Esophagus squamous epithelium (tissue), 5 donors: ENCODE results near the gene KCNN3. TPM values are rescaled to one million over a fixed set of nuclear protein-coding genes. Genes with fewer than 3 reads are reported as not detected.

Experiments used
- DNase-seq: peaks from one replicate; lab custom pipeline; 2025; lab: John Stamatoyannopoulos, UW
- H3K27ac ChIP-seq, 4 donors: fragments of 200-600 bp; sonication (generic); one replicate each; pipeline ENCODE4 v1.5.1; 2016 to 2019; ENCODE audit warnings: mild to moderate bottlenecking in 1 of 4
- H3K27me3 ChIP-seq, 4 donors: fragments of 200-600 bp; sonication (generic); 1 replicate in 3 of 4; 2 replicates in 1 of 4; pipeline versions ENCODE4 v1.5.1 to v1.6.0; 2017 to 2021; ENCODE audit warnings: antibody characterized with exemption in 1 of 4
- H3K36me3 ChIP-seq, 3 donors: fragments of 200-600 bp; sonication (generic); one replicate each; pipeline ENCODE4 v1.5.1; 2016 to 2019
- H3K4me1 ChIP-seq, 3 donors: fragments of 200-600 bp; sonication (generic); one replicate each; pipeline ENCODE4 v1.5.1; 2017 to 2019
- H3K4me3 ChIP-seq, 4 donors: fragments of 200-600 bp; sonication (generic); 1 replicate in 3 of 4; 2 replicates in 1 of 4; pipeline ENCODE4 v1.5.1; 2016 to 2019; ENCODE audit warnings: mild to moderate bottlenecking in 2 of 4, moderate library complexity in 1 of 4
- H3K9me3 ChIP-seq, 3 donors: fragments of 200-600 bp; sonication (generic); one replicate each; pipeline ENCODE4 v1.5.1; 2016 to 2019
- POLR2A ChIP-seq, 4 donors: fragments of 450-650 bp; IDR thresholded peaks; one replicate each; pipeline ENCODE4 v1.6.1; 2017; ENCODE audit warnings: antibody characterized with exemption in 4 of 4, mild to moderate bottlenecking in 4 of 4, moderate library complexity in 3 of 4
- WGBS, 2 donors: methylation state at CpG; one replicate each; pipeline ENCODE4 v1.1.5; 2018; 5-methylcytosine and 5-hydroxymethylcytosine counted together
- intact Hi-C: fragments of 100-400 bp; cut with DNase I; formaldehyde crosslinking; loops from one replicate; pipeline ENCODE4 v1.15.0; 2022
- total RNA-seq, 4 donors: library from RNA; depleted of rRNA; stranded (reverse); fragments of >200 nt; gene quantifications; one replicate each; pipeline ENCODE4 v1.1.0, GENCODE V29; 2016
- TF ChIP-seq, protein P1 (sequence below), 6 experiments: fragments of 450-650 bp in 4 of 6; fragments of 200-600 bp in 2 of 6; sonication (generic) in 2 of 6; IDR thresholded peaks; one replicate each; pipeline ENCODE4 v1.5.1; 2016 to 2019; ENCODE audit warnings: antibody characterized with exemption in 6 of 6, mild to moderate bottlenecking in 4 of 6, moderate library complexity in 4 of 6
- donor health status: DM: yes; HTN: yes; CAD: no.

The KCNN3 gene
- total RNA-seq, 4 donors from 2014 or later, result 0.08 to 1.7 (median 0.50) TPM

DNA sequence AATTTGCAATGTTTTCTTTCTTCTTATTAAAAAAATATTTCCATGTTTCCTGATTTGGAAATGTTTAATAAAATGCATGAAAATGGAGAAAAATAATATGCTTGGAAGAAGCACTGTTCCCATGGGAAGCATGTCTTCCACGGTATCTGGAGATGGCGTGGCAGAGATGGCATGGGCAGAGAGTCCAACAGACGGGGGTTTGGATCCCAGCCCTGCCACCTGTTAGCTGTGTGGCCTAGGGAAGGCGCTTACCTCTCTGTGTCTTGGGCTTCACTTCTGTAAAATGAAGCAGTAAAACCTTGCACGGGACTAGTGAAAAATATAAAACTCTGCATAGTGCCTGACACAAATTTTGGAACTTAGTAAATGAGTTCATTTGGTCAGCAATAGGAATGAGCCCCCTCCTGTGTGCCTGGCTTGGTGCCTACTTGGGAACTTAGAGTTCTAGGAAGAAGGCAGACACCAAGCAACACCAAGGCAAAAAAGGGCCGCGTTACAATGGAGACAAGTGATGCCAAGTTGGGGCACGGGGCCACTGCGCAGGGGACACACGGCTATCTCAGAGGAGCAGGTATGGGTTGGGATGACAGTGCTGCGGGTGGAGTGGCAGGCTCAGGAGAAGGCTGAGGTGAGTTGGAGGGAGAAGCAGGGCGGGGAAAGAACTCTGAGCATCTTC is 124.2 kb downstream of the KCNN3 start:
- no peak overlapping the region for H3K27ac ChIP-seq
- peaks cover 0 to 49% (median 4%) of the 10 kb centered on the region in 3 donors for H3K4me1 ChIP-seq
- TF ChIP-seq POLR2A (IDR thresholded peaks at IDR 0.05), result no peak
- TF ChIP-seq, protein P1, sequence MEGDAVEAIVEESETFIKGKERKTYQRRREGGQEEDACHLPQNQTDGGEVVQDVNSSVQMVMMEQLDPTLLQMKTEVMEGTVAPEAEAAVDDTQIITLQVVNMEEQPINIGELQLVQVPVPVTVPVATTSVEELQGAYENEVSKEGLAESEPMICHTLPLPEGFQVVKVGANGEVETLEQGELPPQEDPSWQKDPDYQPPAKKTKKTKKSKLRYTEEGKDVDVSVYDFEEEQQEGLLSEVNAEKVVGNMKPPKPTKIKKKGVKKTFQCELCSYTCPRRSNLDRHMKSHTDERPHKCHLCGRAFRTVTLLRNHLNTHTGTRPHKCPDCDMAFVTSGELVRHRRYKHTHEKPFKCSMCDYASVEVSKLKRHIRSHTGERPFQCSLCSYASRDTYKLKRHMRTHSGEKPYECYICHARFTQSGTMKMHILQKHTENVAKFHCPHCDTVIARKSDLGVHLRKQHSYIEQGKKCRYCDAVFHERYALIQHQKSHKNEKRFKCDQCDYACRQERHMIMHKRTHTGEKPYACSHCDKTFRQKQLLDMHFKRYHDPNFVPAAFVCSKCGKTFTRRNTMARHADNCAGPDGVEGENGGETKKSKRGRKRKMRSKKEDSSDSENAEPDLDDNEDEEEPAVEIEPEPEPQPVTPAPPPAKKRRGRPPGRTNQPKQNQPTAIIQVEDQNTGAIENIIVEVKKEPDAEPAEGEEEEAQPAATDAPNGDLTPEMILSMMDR (IDR thresholded peaks at IDR 0.05), result no peak
- H3K9me3 ChIP-seq, result no peaks in the 10 kb centered on the region
- H3K36me3 ChIP-seq, result no peaks in the 10 kb centered on the region
- H3K4me3 ChIP-seq, result no peak overlapping the region
- H3K27me3 ChIP-seq, result peaks cover 0 to 58% (median 0%) of the 10 kb centered on the region in 4 donors
- intact Hi-C loops, result no loop called here
- 81% methylated on average over 10 to 12 of the region's 12 CpGs for WGBS, 2 donors
- DNase-seq, result no peak

DNA sequence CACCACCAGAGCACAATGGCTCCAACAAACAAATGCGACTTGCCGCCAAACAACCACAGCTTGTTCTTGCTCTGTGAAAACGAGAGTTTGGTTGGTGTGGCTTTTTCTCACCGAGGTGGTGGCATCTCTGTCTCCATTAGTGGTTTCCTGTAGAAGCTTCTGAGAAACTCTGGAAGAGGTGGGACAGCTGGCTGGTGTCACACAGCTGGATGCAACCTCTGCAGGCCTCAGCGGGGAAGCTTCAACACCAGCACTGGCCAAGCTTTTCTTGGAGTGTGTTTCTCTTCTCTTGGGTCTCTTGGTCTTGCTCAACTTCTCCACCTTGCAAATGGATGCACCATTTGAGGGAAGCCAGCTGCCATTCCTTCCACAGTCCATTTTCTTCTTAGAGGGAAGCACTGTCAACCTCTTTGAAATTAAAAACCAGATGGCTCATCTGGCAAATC is 124.8 kb downstream of the KCNN3 start:
- Histone ChIP-seq H3K4me3 (no peak overlapping the region), H3K9me3 (no peaks in the 10 kb centered on the region), H3K27me3 (peaks cover 0 to 56% (median 0%) of the 10 kb centered on the region in 4 donors), H3K27ac (no peak overlapping the region), H3K4me1 (peaks cover 0 to 49% (median 4%) of the 10 kb centered on the region in 3 donors), H3K36me3 (no peaks in the 10 kb centered on the region)
- WGBS, 2 donors, result 73 to 75% methylated on average over 1 to 5 of the region's 5 CpGs
- TF ChIP-seq POLR2A (IDR thresholded peaks at IDR 0.05), result no peak
- TF ChIP-seq, protein P1 (IDR thresholded peaks at IDR 0.05), result no peak
- DNase-seq, result no peak
- intact Hi-C loops, result no loop called here

DNA sequence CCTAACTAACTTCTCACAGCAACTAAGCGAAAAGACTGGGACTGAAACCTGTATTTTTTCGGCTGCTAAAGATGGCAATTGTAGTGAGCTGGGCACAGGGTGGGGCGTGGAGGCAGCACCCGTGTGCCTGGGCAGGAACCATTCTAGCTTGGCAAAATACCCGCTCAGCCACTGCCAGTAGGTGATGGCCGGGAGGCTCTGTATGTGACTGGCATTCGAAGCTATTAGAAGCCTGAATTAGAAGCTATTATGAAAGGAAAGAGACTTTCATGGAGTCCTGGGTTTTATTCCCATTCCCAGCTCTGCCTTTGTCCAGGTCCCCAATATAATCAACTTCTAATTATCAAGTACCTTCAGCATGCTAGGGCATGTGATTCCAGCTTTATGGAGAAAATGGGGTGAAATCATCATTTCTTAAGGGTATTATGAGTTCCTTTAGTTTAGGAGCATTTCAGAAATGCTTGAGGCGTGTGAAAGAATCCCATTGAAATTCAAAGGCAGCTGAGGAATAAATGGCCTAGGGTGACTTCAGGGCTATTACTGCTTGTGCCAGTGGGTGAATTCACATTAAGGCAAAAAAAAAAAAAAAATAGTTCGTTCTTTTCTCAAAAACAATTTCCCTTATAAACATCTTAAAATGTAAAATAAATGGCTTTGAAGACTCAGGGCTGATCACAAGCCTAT is 125.6 kb downstream of the KCNN3 start:
- Histone ChIP-seq H3K27ac (no peak overlapping the region), H3K36me3 (no peaks in the 10 kb centered on the region), H3K4me1 (peaks cover 0 to 46% (median 4%) of the 10 kb centered on the region in 3 donors), H3K27me3 (peaks cover 0 to 48% (median 0%) of the 10 kb centered on the region in 4 donors), H3K9me3 (no peaks in the 10 kb centered on the region), H3K4me3 (no peak overlapping the region)
- DNase-seq, result no peak
- 67 to 92% methylated on average over 8 of the region's 9 CpGs for WGBS, 2 donors
- intact Hi-C loops, result no loop called here
- TF ChIP-seq, protein P1 (IDR thresholded peaks at IDR 0.05), result no peak
- no peak for TF ChIP-seq POLR2A (IDR thresholded peaks at IDR 0.05)

DNA sequence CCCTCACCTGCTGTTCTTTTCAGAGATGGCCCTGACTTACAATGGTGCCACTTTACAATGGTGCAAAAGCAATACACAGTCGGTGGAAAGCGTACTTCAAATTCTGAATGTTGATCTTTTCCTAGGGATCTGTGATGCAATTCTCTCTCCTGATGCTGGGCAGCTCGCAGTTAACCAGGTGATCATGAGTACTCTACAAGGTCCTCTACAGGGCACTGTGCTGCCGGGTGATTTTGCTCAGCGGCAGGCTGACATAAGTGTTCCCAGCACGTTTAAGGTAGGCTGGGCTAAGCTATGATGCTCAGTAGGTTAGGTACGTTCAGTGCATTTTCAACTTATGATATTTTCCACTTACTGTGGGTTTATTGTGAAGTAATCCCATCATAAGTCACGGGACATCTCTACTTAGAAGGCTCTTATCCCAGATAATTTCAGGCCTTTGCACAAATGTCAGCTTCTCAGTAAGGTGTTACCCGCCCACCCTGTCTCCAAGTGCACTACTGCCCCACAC is 126.5 kb downstream of the KCNN3 start:
- H3K4me1 ChIP-seq, result peaks cover 0 to 40% (median 4%) of the 10 kb centered on the region in 3 donors
- H3K9me3 ChIP-seq, result no peaks in the 10 kb centered on the region
- intact Hi-C loops, result no loop called here
- no peak for TF ChIP-seq POLR2A (IDR thresholded peaks at IDR 0.05)
- TF ChIP-seq, protein P1 (IDR thresholded peaks at IDR 0.05), result no peak
- H3K27me3 ChIP-seq, result peaks cover 0 to 39% (median 0%) of the 10 kb centered on the region in 4 donors
- 83% methylated on average over 8 to 9 of the region's 9 CpGs for WGBS, 2 donors
- no peak for DNase-seq
- no peaks in the 10 kb centered on the region for H3K36me3 ChIP-seq
- no peak overlapping the region for H3K4me3 ChIP-seq
- H3K27ac ChIP-seq, result no peak overlapping the region

DNA sequence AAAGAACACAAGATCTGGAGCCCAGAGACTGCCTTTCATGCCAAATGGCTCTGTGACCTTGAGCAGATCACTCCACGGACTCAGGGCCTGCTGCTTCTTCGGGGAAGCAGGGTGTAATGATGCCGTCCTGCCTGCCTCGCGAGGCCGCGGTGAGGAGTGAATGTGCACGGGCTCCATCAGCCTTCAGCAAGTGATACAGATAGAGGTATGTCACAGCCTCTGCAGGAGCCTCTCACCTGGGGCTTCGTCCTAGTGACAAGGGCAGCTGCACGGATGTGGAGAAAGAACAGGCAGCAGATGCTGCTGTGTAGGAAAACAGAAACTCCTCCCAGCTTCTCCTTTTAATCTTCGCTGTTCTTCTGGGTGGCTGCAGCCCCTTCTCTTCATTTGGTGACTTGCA is 127.5 kb downstream of the KCNN3 start:
- 77 to 88% methylated on average over 3 of the region's 11 CpGs for WGBS, 2 donors
- H3K36me3 ChIP-seq, result no peaks in the 10 kb centered on the region
- TF ChIP-seq, protein P1 (IDR thresholded peaks at IDR 0.05), result no peak
- TF ChIP-seq POLR2A (IDR thresholded peaks at IDR 0.05), result no peak
- intact Hi-C loops, result no loop called here
- no peak for DNase-seq
- no peaks in the 10 kb centered on the region for H3K9me3 ChIP-seq
- no peak overlapping the region for H3K4me3 ChIP-seq
- H3K4me1 ChIP-seq, result peaks cover 0 to 30% (median 4%) of the 10 kb centered on the region in 3 donors
- no peak overlapping the region for H3K27ac ChIP-seq
- peaks cover 0 to 40% (median 0%) of the 10 kb centered on the region in 4 donors for H3K27me3 ChIP-seq
